ENCODE data around the gene ALG12.
"Not testable (repeated sequence)": the region's sequence is repeated elsewhere in the genome, so short reads cannot be mapped to it uniquely, and the experiment has no call there.

ALG12 gene

DNA sequence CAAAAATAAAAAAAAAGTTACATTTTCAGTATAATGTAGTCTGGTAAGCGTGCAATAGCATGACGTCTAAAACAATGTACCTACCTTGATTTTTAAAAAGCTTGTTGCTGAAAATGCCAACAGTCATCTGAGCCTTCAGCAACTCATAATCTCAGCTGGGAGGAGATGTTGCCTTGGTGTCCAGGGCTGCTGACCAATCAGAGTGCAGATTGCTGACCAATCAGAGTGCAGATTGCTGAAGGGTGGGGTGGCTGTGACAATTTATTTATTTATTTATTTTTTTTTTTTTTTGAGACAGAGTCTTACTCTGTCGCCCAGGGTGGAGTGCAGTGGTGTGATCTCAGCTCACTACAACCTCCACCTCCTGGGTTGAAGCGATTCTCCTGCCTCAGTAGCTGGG lies 46.8 kb downstream of the ALG12 start:
- DNase-seq (ENCODE audit: insufficient read length, low spot score) (no peak), FAIRE-seq (no peak)

DNA sequence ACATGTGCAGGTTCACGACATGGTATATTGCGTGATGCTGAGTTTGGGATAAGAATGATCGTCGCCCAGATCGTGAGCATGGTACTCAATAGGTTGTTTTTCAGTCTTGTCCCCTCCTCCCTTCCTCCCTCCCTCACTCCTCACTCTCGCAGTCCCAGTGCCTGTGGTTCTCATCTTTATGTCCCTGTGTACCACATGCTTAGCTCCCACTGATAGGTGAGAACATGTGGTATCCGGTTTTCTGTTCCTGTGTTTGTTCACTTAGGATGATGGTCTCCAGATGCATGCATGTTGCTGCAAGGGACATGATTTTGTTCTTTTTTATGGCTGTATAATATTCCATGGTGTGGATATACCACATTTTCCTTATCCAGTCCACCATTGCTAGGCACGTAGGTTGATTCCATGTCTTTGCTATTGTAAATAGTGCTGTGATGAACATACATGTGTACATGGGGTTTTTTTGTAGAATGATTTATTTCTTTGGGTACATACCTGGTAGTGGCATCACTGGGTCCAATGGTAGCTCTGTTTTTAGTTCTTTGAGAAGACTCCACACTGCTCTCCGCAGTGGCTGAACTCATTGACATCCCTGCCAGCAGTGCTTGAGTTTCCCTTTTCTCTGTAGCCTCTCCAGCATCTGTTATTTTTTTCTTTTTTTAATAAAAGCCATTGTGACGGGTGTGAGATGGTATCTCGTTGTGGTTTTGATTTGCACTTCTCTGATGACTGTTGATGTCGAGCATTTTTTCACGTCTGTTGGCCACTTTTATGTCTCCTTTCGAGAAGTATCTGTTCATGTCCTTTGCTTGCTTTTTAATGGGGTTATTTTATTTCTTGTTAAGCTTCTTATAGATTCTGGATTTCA lies 48.2 kb downstream of the ALG12 start:
- no peak for FAIRE-seq
- DNase-seq (ENCODE audit: insufficient read length, low spot score), result no peak

DNA sequence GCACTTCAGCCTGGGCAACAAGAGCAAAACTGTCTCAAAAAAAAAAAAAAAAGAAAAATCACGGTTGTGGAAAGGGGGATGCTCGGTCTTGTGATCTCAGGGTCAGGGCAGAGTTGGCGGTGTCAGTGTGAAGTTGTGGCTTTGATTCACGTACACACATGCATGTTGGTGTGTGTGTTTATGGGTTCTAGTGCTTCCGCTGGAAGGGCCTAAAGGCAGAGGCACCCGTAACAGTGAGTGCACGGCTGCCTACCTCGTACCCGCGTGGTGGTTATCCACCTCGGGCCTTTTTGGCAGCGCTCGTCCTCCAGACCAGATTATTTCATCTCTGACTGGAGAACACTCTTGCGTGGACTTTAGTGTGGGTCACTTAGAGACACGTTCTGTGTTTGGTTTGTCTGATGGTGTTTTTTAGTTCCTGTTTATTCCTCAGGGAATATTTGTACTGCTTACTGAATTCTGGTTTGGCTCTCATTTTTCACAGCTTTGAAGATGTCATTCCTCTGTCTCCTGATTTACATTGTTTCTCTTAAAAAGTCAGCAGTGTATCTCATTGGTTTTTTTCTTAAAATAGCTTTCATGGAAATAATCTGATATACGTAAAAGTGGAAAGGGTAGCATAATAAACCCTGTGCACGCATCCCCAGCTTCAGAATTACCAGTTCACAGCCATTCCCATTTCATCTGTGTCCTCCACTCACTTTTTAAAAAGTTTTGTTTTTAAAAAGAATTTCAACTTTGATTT lies 49.0 kb downstream of the ALG12 start:
- DNase-seq (ENCODE audit: insufficient read length, low spot score) (no peak), FAIRE-seq (peak; percentile 21)

DNA sequence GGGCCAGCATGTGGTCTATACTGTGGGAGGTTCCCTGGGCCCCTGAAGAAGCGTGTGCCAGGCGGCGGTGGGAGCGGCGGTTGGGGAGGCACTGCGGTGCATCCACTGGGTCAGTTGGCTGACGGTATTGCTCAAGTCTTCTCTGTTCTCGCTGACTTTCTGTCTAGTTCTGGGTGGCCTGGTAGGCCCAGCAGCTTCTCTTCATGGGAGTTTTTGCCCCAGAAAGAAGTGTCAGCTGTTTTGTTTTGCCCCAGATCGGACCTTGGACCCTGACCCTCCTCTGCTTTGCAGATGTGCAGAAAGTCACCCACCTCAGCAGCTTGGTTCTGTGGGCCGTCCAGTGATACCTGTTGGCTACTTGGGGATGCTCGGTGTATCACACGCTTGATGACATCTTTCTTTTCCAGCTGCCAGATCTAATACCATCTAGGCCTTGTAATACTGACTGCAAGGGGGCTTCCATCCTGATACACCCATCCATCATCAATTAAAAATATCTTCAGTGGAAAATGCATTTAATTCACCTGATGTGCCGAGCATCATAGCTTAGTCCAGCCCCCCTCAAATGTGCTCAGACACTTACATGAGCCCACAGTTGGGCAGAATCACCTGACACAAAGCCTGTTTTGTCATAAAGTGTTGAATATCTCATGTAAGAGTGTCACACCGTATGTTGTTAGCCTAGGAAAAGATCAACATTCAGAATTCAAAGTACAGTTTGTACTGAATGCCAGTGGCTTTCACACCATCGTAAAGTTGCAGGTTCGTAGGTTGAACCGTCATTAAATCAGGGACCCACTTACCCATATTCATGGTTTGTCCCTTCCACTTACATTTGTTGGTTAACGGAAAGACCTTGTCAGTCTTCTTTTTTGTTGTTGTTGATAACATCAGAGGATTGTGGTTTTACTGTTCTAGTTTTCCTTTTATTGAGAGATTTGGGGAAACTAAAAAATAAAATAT lies 50.7 kb downstream of the ALG12 start:
- DNase-seq (ENCODE audit: insufficient read length, low spot score) (no peak), FAIRE-seq (no peak)

DNA sequence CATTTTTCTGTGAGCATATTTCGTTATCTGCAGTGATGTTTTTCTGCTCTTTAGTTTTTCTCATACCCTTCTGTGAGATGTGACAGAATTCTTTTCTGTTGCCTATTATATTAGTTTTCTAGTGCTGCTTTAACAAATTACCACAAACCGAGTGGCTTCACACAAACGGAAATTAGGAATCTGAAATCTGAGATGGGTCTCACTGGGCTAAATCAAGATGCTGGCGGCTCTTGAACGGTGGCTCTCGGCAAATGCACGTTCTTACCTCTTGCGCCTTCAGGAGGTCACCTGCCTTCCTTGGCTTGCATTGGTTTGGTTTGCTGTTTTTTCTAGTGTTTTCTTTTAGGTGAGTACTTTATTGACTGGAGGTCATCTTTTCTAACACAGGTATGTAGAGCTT lies 51.6 kb downstream of the ALG12 start:
- DNase-seq (ENCODE audit: insufficient read length, low spot score) (no peak), FAIRE-seq (no peak)

DNA sequence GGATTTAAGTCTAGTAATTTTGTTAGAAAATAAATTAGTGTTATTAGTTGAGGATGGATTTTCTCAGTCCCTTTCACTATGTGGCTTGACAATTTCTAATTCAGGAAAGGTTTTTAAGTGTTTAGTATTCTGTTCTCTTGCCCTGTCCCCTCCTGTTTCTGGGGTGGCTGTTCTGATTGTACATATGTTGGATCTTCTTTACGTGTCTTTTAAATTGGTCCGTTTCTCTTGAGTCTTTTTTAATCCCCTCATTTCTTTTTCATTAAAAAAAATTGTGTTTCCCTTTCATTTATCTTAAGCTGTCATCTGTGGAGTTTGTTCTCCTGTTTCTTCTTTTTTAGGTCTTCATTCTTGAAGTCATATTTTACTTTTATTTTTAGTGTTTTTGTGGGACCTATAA lies 52.1 kb downstream of the ALG12 start:
- FAIRE-seq, result no peak
- no peak for DNase-seq (ENCODE audit: insufficient read length, low spot score)

DNA sequence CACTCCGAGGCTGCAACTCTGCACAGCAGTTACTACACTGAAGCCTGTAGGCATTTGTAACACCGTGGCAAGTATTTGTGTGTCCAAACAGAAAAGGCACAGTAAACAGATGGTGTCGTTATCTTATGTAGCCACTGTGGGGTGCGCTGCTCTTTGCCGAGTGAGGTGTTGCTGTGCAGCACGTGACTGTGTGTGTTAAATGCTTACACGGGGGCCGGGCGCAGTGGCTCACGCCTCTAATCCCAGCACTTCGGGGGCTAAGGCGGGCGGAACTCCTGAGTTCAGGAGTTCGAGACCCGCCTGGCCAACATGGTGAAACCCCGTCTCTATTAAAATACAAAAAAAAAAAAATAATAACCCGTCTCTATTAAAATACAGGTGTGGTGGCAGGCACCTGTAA lies 53.1 kb downstream of the ALG12 start:
- FAIRE-seq, result no peak
- no peak for DNase-seq (ENCODE audit: insufficient read length, low spot score)

DNA sequence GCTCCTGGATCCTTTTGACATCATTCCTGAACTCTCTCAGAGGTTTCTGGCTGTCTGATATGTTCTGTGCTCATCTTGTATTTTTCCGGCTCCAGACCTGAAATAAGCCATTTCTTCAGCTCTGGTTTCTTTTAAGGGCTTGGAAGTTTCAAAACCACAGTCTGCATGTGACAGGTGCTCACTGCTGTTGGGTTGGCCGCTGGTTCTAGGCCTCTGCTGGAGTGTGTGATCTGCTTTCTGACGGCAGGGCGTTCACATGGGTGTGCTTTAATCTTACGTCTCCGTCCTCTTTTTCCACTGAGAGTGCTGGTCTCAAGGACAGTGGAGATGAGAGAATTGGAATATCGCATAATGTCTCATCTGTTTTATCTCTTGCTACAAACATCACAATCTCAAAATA lies 54.3 kb downstream of the ALG12 start:
- DNase-seq (ENCODE audit: insufficient read length, low spot score), result no peak
- no peak for FAIRE-seq

DNA sequence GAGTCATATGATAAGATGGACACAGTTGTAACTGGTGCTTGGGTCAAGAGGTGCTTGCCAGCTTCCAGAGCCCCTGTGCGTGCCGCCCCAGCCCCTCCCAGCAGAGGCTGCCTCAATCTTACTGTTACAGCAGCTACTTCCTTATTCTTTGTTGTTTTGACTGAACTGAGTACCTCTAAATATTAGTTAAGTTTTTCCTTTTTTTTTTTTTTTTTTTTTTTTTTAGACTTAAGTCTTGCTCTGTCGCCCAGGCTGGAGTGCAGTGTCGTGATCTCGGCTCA lies 55.8 kb downstream of the ALG12 start:
- FAIRE-seq, result no peak

DNA sequence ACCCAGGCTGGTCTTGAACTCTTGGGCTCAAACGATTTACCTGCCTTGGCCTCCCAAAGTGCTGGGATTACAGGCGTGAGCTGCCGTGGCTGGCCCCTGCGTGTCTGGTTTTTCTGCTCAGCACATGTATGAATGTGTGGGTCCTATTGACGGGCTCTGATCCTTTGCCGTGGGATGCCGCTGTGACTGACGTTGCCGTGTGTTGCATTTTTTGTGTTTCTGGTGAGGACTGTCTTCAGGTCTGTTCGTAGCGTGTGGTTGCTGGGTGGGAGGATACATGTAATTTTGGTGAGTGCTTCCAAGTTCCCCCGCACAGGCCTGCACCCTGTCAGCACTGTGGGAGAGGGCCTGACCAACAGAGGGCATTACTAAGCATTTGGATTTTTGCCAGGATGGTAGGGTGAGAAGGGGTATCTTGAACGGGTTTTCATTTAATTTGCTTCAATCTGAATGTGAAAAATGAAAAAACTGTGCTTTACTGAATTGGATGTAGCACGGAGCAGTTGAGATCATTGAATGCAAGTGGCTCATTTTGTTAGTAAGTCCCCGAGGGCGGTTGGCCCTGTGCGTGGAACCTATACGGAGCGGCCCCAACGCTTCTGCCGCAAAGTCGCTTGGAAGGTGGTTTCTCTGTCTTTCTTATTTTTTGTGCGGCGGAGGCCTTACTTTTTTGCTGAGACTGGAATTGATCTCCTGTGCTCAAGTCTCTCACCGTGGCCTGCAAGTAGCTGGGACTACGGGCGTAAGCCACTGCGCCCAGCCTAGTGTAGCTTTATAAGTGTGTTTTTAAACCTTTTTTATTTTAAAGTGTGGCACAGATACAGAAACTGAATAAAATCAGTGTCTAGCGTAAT lies 56.4 kb downstream of the ALG12 start:
- no peak for DNase-seq (ENCODE audit: insufficient read length, low spot score)
- no peak for FAIRE-seq

More for the DNA sequence above, 55.8 kb downstream of the ALG12 start:
- no peak for DNase-seq (ENCODE audit: insufficient read length, low spot score)

DNA sequence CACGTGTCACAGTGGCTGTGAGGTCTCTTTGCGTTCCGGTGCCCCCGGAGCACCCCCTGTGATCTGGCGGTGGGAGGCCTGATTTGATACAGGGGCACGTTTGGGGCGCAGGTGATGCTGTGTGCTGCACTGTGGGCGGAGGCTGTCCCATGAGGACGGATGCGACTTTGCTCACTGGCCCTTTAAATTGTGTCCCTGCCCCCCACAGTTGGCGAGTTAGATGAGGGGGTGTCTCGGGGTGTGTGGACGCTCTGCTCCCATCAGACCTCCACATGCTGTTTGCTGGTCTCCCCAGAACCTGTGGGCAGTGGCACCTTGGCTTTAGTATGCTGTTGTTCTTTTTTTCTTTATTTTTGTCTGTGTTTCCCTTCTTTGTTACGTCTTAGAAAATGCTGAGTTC lies 59.4 kb downstream of the ALG12 start:
- FAIRE-seq, result no peak
- DNase-seq (ENCODE audit: insufficient read length, low spot score), result no peak

DNA sequence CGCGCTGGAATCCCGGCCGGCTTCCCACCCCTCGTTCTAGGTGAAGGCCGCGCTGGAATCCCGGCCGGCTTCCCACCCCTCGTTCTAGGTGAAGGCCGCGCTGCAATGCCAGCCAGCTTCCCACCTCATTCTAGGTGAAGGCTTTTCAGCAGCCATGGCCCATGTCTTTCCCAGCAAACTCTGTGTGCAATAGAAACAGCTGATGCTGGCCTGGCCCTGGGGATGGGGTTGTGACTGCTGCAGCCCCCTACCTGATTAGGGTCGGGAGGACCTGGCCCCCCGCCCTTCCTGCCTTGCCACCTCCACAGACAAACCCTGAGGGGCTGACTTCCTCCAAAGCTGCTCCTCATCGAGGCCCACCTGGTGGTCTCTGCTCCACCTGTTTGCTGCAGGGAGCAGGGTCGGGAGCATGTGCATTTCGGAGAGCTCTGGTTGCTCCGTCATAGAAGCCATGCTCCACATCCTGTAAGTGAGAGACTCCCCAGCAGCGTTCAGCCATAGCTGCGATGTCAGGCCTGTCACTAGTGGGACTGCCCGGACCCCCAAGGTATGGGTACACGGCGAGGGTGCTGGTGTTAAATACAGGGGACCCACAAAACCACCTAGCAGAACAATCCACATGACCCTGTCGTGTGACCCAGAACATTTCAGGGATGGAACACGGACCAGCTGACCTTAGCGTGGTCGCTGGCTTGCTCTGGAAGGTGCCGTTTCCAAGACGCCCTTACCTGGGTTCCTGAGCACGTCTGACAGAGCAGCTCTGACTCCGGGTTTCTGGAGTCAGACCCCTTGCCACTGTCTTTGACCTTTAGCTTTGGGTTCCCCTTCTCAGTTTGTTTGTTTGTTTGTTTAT lies 61.2 kb downstream of the ALG12 start:
- FAIRE-seq, result no peak
- DNase-seq (ENCODE audit: insufficient read length, low spot score), result no peak

DNA sequence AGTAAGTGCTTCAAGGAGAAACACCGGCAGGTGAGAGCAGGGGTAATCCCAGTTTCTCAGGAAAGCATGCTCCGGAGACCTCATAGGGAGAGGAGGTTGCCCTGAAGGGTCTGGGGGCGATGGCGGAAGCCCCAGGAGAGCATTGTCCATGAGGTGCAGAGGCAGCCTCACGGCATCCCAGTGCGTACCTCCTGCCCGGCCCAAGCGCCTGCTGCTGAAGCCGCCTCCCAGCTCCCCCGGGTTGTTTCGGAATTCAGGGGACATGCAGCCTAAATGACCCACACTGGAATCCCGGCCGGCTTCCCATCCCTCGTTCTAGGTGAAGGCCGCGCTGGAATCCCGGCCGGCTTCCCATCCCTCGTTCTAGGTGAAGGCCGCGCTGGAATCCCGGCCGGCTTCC lies 61.9 kb downstream of the ALG12 start:
- DNase-seq (ENCODE audit: insufficient read length, low spot score) (no peak), FAIRE-seq (no peak)

DNA sequence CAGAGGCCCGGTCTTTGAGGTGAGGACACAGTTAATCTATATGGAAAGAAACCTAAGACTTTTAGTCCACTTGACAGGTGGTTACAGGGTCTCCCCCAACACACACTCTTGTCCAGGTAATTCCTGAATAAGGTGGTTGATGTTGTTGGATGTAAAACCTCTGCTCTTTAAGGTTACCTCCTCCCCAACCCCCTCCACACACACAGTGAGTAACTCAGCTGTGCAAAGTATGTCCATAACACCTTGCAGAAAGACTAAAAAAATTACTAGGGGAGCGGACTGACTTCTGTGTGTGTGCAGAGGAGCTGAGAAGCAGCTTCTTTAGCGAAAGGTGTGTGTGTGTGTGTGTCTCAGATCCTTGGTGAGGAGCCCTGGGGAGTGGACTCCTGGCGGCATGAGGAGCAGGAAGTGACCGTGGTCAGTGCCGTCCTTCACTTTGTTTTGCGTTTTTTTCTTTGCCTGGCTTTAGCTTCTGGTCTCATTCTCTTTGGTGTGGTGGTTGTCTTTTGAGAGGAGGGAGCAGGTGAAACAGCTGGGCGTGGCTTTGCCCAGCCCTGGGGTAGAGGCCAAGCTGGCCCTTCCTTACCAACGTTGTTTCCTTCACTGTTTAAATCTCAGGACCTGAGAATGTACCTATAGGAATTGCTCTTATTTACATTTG lies 62.9 kb downstream of the ALG12 start:
- DNase-seq (ENCODE audit: insufficient read length, low spot score) (no peak), FAIRE-seq (no peak)

DNA sequence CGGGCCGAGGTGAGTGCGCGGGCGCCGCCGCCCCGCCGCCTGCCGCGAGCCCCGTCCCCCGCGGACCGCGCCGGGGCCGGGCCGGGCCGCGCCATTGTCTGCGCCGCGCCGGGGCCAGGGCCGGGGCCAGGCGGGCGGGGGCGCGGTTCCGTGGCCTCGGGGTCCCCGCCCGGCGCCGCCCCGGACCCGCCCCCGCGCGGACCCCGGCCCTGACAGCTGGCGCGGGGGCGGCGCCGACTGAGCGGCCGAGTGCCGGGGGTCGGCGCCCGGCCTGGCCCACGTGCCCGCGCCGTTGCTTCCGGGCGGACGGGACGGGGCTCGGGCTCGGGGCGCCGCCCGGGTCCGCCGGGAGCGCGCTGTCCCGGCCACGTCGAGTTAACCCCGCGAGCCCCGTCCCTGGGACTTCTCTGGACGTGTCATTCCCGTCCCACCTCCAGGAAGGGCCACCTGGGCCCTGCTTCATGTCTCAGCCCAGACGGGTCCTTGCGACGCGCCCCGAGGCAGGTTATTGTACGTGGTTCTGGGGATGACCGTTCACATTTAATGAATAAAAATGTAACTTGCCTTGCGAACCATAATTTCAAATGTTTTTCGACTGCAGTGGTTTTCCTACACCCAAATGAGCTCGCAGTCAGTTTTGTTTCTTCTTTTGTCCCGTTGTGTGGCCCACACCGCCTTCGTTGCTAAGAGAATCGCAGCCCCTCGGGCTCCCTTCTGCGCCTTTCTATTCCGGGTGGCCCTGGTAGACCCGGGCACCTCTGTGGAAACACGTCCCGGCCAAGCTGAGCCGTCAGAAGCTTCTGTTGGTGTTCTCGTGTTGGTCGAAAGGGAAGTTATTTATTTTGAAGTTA lies 64.0 kb downstream of the ALG12 start:
- peak; percentile 90 for FAIRE-seq
- no peak for DNase-seq (ENCODE audit: insufficient read length, low spot score)

DNA sequence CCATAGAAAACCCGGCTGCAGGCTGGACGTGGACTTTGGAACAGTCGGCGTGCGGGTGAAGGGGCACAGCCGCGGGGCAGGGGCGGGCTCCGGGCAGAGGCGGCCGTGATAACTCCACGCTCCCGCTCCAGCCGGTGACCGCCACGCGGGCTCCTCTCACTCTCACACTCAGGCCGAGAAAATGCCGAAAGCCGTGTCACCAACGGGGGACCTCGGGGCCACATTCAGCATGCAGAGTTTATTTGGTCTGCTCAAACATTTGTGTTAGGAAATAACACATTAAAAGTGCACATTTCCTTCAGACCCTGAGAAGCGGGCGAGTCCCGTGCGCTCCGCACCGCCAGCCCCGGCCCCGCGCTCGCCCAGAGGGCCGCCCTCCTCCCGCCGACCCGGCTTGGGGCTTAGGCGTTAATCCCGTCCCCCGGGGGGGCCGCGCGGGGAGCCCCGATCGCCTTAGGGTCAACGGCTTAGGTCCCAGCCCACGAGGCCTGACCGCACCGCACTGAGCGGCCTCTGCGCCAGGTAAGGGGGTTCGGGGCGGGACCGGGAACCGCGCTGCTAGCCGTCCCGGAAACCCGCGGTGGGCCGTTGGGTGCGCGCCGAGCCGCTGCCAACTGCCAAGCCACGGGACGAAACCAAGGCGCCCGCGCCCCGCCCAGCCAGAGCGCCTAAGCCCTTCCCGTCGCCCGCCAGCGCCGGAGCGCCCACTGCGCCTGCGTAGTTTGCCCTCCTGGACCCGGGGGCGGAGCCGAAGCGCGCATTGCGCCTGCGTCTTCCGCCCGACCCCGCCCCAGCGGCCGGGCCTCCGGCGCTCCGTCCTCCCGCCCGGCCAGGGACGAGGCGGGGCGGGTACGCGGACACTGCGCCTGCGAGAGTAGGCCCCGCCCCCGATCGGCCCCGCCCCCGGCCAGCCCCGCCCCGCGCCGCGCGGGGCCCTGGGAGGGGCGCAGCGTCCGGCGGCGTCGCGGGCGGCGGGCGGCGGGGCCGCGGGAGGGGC lies 65.0 kb downstream of the ALG12 start, which contains the start of gene ZBED4:
ZBED4 (plus strand) TSS at position 947 of the 997 bp plus-strand sequence. CDS start 29,819 bp downstream, outside the sequence.
- FAIRE-seq, result peak; percentile 91
- peak; percentile 99 for DNase-seq (ENCODE audit: insufficient read length, low spot score)

DNA sequence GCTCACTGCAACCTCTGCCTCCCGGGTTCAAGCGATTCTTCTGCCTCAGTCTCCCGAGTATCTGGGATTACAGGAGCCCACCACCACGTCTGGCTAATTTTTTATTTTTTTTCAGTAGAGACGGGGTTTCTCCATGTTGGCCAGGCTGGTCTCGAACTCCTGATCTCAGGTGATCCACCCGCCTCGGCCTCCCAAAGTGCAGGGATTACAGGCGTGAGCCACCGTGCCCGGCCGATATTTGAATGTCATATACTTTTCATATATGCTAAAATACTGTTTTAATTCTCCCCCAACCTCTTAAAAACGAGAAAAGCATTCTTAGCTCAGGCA lies 65.7 kb downstream of the ALG12 start:
- not testable (repeated sequence) for DNase-seq (ENCODE audit: insufficient read length, low spot score); FAIRE-seq

Measured in GM19239 (cell line).